ENCODE measurements around the gene KCNK6. TPM values are rescaled to one million over a fixed set of nuclear protein-coding genes. Genes with fewer than 3 reads are reported as not detected.

The KCNK6 gene
- total RNA-seq, 1 experiment from 2014 or later = 6.5 TPM

GRCh38 chr19:38326591-38326990, 6.9 kb downstream of the KCNK6 start:
- H3K36me3 Mint-ChIP-seq (ENCODE audit: insufficient read depth in 1 of 3, low read depth in 3 of 3) = peaks cover 5 to 16% (median 13%) of the 10 kb centered on the region in 3 experiments; a peak in 6 of 7 replicates
- no peak overlapping the region for H4K91ac ChIP-seq (ENCODE audit: insufficient read length, low read depth, low read length)

More at GRCh38 chr19:38326591-38326990, 6.9 kb downstream of the KCNK6 start:
- Histone ChIP-seq H3K27ac (ENCODE audit: insufficient read length, low read depth, low read length) (no peak overlapping the region), H3K79me1 (ENCODE audit: insufficient read depth, low read depth, low read length, poor library complexity, severe bottlenecking) (no peaks in the 10 kb centered on the region), H2BK12ac (ENCODE audit: insufficient read length, low read depth, low read length) (no peak overlapping the region), H3K56ac (ENCODE audit: insufficient read length, low read depth, low read length) (no peak overlapping the region), H3K23me2 (ENCODE audit: insufficient read length, low read depth, low read length, poor library complexity, severe bottlenecking) (no peaks in the 10 kb centered on the region), H3K4me1 (ENCODE audit: insufficient read depth, low read length) (no peaks in the 10 kb centered on the region), H4K8ac (replicated peaks; ENCODE audit: insufficient read length, low read depth, low read length) (no peak overlapping the region), H2BK15ac (ENCODE audit: low read depth, low read length) (no peak overlapping the region), H4K5ac (ENCODE audit: insufficient read length, low read depth, low read length) (no peak overlapping the region), H2BK20ac (ENCODE audit: low read depth, low read length, poor library complexity, severe bottlenecking) (no peak overlapping the region), H3K4ac (ENCODE audit: low read depth, low read length) (no peak overlapping the region), H3K9me3 (ENCODE audit: control insufficient read depth, low read depth, low read length) (no peaks in the 10 kb centered on the region), H3K18ac (ENCODE audit: insufficient read length, low read depth, low read length) (no peak overlapping the region), H3K23ac (ENCODE audit: insufficient read length, low read depth, low read length) (no peak overlapping the region), H2BK120ac (ENCODE audit: low read depth, low read length, poor library complexity, severe bottlenecking) (no peak overlapping the region), H3K9ac (ENCODE audit: extremely low read depth, insufficient read length, low read length) (no peak overlapping the region), H2AFZ (ENCODE audit: low read length) (no peak overlapping the region), H2BK5ac (ENCODE audit: insufficient read length, low read length) (no peak overlapping the region), H3K4me2 (ENCODE audit: insufficient read depth, insufficient read length, low read length) (no peak overlapping the region), H3T11ph (ENCODE audit: low read length) (no peak overlapping the region), H3K79me2 (ENCODE audit: insufficient read depth, low read length) (no peaks in the 10 kb centered on the region), H4K20me1 (ENCODE audit: control insufficient read depth, insufficient read depth, insufficient read length) (no peaks in the 10 kb centered on the region), H2AK5ac (ENCODE audit: insufficient read length, low read length) (no peak overlapping the region), H3K14ac (ENCODE audit: insufficient read depth, low read length) (no peak overlapping the region), H3K27me3 (ENCODE audit: insufficient read depth, low read length) (no peaks in the 10 kb centered on the region)
- no peak for DNase-seq
- Mint-ChIP-seq H3K27ac (peak overlapping the region in 1 of 3 experiments; percentile 48; a peak in 1 of 7 replicates), H3K4me1 (peaks cover 1 to 2% of the 10 kb centered on the region in 2 experiments), H3K27me3 (ENCODE audit: low read depth) (peaks cover 2% of the 10 kb centered on the region), H3K4me3 (no peak overlapping the region), H3K9me3 (no peaks in the 10 kb centered on the region)
- no peak for TF ChIP-seq CTCF (conservative IDR thresholded peaks at IDR 0.05)
- no CpG with 5 or more reads among the region's 22 CpGs for WGBS (ENCODE audit: extremely low coverage, insufficient read length, low lambda C conversion rate)

All from H9 (cell line).